GM21576 (cell line): Measurements from ENCODE around the gene CCDC12.

Experiments used
- ATAC-seq: cut with Tn5 transposase; IDR thresholded peaks from one replicate; pipeline ENCODE4 v1.9.1; 2021; ENCODE audit warnings: mild to moderate bottlenecking, moderate library complexity; ENCODE audit not compliant: unreplicated experiment

Gene CCDC12

GRCh38 chr3:46896386-46896785 is 80.2 kb downstream of the CCDC12 start:
- ATAC-seq: no peak

- ATAC-seq: no peak
Measured at GRCh38 chr3:46895761-46896160, 80.8 kb downstream of the CCDC12 start.

- no peak for ATAC-seq
Measured at GRCh38 chr3:46895204-46895660, 81.3 kb downstream of the CCDC12 start.

- ATAC-seq: no peak
Measured at GRCh38 chr3:46894256-46894655, 82.3 kb downstream of the CCDC12 start.

- no peak for ATAC-seq
Measured at GRCh38 chr3:46893763-46894162, 82.8 kb downstream of the CCDC12 start.

- ATAC-seq: no peak
Measured at GRCh38 chr3:46893146-46893748, 83.3 kb downstream of the CCDC12 start.

GRCh38 chr3:46892285-46893145 is 84.0 kb downstream of the CCDC12 start:
- no peak for ATAC-seq

GRCh38 chr3:46891132-46891531 is 85.4 kb downstream of the CCDC12 start:
- no peak for ATAC-seq

- ATAC-seq: no peak
Measured at GRCh38 chr3:46890132-46890531, 86.4 kb downstream of the CCDC12 start.

GRCh38 chr3:46889381-46890110 is 87.0 kb downstream of the CCDC12 start:
- ATAC-seq: no peak

- ATAC-seq: no peak
Measured at GRCh38 chr3:46888705-46889104, 87.8 kb downstream of the CCDC12 start.

GRCh38 chr3:46887980-46888494 is 88.5 kb downstream of the CCDC12 start:
- ATAC-seq: no peak

- no peak for ATAC-seq
Measured at GRCh38 chr3:46885612-46886011, 90.9 kb downstream of the CCDC12 start.

- ATAC-seq: no peak
Measured at GRCh38 chr3:46884929-46885328, 91.6 kb downstream of the CCDC12 start.

- ATAC-seq: no peak
Measured at GRCh38 chr3:46884427-46884826, 92.1 kb downstream of the CCDC12 start.

- no peak for ATAC-seq
Measured at GRCh38 chr3:46883830-46884185, 92.7 kb downstream of the CCDC12 start.

- ATAC-seq: no peak
Measured at GRCh38 chr3:46883054-46883829, 93.3 kb downstream of the CCDC12 start.

- no peak for ATAC-seq
Measured at GRCh38 chr3:46882377-46883053, 94.0 kb downstream of the CCDC12 start.

GRCh38 chr3:46881596-46882376 is 94.8 kb downstream of the CCDC12 start:
- no peak for ATAC-seq
